Lower lobe of right lung (tissue), 2 donors: Measurements from ENCODE around the gene SPART. TPM values are rescaled to one million over a fixed set of nuclear protein-coding genes. Genes with fewer than 3 reads are reported as not detected.

Experiments used
- ATAC-seq, 2 donors: fragments of 200-7000 bp; cut with Tn5 transposase; one replicate each; pipeline ENCODE4 v1.9.1; 2020 to 2022; ENCODE audit warnings: mild to moderate bottlenecking in 2 of 2, moderate library complexity in 2 of 2
- DNase-seq: peaks from one replicate; pipeline ENCODE4 v3.0.0-alpha.2; 2020
- H3K27ac ChIP-seq: fragments of 200-600 bp; one replicate; pipeline ENCODE4 v1.8.0; 2022
- H3K27me3 ChIP-seq: fragments of 200-600 bp; one replicate; pipeline ENCODE4 v1.8.0; 2022; ENCODE audit warnings: low read depth
- H3K36me3 ChIP-seq: fragments of 200-600 bp; one replicate; pipeline ENCODE4 v1.8.0; 2022; ENCODE audit warnings: mild to moderate bottlenecking
- H3K4me1 ChIP-seq: fragments of 200-600 bp; one replicate; pipeline ENCODE4 v1.8.0; 2022
- H3K4me3 ChIP-seq: fragments of 200-600 bp; one replicate; pipeline ENCODE4 v1.8.0; 2022; ENCODE audit warnings: mild to moderate bottlenecking
- H3K9me3 ChIP-seq: fragments of 200-600 bp; one replicate; pipeline ENCODE4 v1.8.0; 2022
- intact Hi-C: fragments of 100-400 bp; cut with DNase I; formaldehyde crosslinking; loops from one replicate; pipeline ENCODE4 v1.11.0; 2022
- long read RNA-seq: library from polyadenylated mRNA; unstranded; transcript quantifications from one replicate; pipeline ENCODE4 v2.0.0, GENCODE V29; 2021
- total RNA-seq: library from RNA; stranded (reverse); fragmentation: NEBNext Ultra II Directional; extraction: Animal tissue kit (Norgen Biotek cat#: 25700); gene quantifications from one replicate; pipeline ENCODE4 v1.2.1, GENCODE V29; 2021
- TF ChIP-seq, protein P1 (sequence below): fragments of 200-600 bp; IDR thresholded peaks from one replicate; pipeline ENCODE4 v1.8.0; 2022; ENCODE audit warnings: antibody characterized with exemption, mild to moderate bottlenecking
- donor health status: DM: no; HTN: yes; CAD: no; lungs with severe emphysema.

SPART gene, protein sequence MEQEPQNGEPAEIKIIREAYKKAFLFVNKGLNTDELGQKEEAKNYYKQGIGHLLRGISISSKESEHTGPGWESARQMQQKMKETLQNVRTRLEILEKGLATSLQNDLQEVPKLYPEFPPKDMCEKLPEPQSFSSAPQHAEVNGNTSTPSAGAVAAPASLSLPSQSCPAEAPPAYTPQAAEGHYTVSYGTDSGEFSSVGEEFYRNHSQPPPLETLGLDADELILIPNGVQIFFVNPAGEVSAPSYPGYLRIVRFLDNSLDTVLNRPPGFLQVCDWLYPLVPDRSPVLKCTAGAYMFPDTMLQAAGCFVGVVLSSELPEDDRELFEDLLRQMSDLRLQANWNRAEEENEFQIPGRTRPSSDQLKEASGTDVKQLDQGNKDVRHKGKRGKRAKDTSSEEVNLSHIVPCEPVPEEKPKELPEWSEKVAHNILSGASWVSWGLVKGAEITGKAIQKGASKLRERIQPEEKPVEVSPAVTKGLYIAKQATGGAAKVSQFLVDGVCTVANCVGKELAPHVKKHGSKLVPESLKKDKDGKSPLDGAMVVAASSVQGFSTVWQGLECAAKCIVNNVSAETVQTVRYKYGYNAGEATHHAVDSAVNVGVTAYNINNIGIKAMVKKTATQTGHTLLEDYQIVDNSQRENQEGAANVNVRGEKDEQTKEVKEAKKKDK
- 72.5 TPM for total RNA-seq
- long read RNA-seq, full-length matches to known transcripts = 140 of 177 reads
- long read RNA-seq, partial matches to known transcripts = 5 of 177 reads
- long read RNA-seq, other reads (novel, unspliced or antisense) = 32 of 177 reads

GRCh38 chr13:36346222-36347083, at the start of gene SPART:
Gene SPART, minus strand, starts transcription at chr13:36346394. Its CDS starts 10,564 bp downstream, at chr13:36335830.
- TF ChIP-seq, protein P1, sequence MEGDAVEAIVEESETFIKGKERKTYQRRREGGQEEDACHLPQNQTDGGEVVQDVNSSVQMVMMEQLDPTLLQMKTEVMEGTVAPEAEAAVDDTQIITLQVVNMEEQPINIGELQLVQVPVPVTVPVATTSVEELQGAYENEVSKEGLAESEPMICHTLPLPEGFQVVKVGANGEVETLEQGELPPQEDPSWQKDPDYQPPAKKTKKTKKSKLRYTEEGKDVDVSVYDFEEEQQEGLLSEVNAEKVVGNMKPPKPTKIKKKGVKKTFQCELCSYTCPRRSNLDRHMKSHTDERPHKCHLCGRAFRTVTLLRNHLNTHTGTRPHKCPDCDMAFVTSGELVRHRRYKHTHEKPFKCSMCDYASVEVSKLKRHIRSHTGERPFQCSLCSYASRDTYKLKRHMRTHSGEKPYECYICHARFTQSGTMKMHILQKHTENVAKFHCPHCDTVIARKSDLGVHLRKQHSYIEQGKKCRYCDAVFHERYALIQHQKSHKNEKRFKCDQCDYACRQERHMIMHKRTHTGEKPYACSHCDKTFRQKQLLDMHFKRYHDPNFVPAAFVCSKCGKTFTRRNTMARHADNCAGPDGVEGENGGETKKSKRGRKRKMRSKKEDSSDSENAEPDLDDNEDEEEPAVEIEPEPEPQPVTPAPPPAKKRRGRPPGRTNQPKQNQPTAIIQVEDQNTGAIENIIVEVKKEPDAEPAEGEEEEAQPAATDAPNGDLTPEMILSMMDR = peak; percentile 98
- H3K36me3 ChIP-seq = no peaks in the 10 kb centered on the region
- DNase-seq = peak; percentile 94
- H3K27ac ChIP-seq = peak within 1 kb of the TSS; percentile 99
- H3K4me1 ChIP-seq = peaks cover 40% of the 10 kb centered on the region
- peak; percentile 93 to 97 for ATAC-seq
- peak within 1 kb of the TSS; percentile 79 for H3K4me3 ChIP-seq
- intact Hi-C loops = no loop called here
- H3K27me3 ChIP-seq = no peaks in the 10 kb centered on the region
- H3K9me3 ChIP-seq = no peaks in the 10 kb centered on the region

DNA sequence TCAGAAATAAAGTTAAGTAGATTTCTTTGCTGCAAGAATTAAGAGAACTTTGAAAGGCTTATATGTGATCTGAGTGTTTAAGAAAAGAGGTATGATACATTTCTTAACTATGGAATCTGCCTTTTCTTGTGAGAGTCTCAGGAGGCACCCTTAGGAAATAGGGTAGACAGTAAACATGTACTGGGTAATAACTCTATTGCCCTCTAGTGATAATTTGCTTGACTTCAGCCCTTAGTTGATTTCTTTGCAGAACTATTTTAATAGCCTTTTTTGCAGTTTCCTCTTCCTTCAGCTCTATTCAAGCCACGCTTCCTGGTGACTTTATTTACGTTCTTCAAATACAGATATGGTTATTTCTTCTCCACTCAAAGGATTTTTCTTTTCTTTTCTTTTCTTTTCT, 49.1 kb upstream of the SPART start:
- DNase-seq = no peak
- intact Hi-C loops = no loop called here

GRCh38 chr13:36385489-36385888, 39.3 kb upstream of the SPART start:
- H3K27me3 ChIP-seq = no peaks in the 10 kb centered on the region
- intact Hi-C loops = no loop called here
- H3K27ac ChIP-seq = no peak overlapping the region
- H3K9me3 ChIP-seq = no peaks in the 10 kb centered on the region
- TF ChIP-seq, protein P1 = no peak
- H3K36me3 ChIP-seq = no peaks in the 10 kb centered on the region
- H3K4me1 ChIP-seq = no peaks in the 10 kb centered on the region
- DNase-seq (no peak), ATAC-seq (no peak)
- H3K4me3 ChIP-seq = no peak overlapping the region

More for the DNA sequence above, 49.1 kb upstream of the SPART start:
- peak in 1 of 2 donors; percentile 65 for ATAC-seq
- Histone ChIP-seq H3K4me1 (no peaks in the 10 kb centered on the region), H3K27me3 (no peaks in the 10 kb centered on the region), H3K9me3 (no peaks in the 10 kb centered on the region), H3K4me3 (no peak overlapping the region), H3K27ac (no peak overlapping the region), H3K36me3 (no peaks in the 10 kb centered on the region)
- TF ChIP-seq, protein P1 = peak; percentile 36

- intact Hi-C loops = no loop called here
- Histone ChIP-seq H3K4me1 (no peaks in the 10 kb centered on the region), H3K27me3 (no peaks in the 10 kb centered on the region), H3K27ac (no peak overlapping the region), H3K36me3 (no peaks in the 10 kb centered on the region), H3K4me3 (no peak overlapping the region), H3K9me3 (no peaks in the 10 kb centered on the region)
- TF ChIP-seq, protein P1 = no peak
- DNase-seq = no peak
- ATAC-seq = no peak
These were observed 35.8 kb upstream of the SPART start for GRCh38 chr13:36382030-36382429.
